RPMI8226 (cell line): ENCODE measurements around the gene FZD8.

Experiments
- DNase-seq: peaks from one replicate; pipeline ENCODE4 v3.0.0-alpha.2; 2015

FZD8 gene

DNA sequence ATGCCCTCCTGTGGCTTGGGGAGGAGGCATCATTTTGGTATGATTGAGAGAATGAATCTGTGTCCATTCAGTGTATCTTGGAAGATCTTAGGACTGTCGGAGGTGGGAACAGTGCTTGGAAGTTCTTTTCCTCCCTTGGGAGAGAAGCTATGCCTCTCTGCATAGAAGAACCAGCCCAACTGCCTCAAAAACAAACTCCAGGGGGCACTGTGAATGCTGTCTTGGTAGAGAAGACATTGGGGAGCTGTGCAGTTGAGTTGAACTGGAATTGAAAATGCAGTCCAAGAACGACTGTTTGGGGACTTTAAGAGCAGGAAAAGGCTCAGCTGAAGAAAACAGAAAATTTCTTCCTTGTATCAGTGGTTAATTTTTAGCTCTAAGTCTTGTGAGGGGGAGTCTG lies 41.9 kb downstream of the FZD8 start:
- no peak for DNase-seq

DNA sequence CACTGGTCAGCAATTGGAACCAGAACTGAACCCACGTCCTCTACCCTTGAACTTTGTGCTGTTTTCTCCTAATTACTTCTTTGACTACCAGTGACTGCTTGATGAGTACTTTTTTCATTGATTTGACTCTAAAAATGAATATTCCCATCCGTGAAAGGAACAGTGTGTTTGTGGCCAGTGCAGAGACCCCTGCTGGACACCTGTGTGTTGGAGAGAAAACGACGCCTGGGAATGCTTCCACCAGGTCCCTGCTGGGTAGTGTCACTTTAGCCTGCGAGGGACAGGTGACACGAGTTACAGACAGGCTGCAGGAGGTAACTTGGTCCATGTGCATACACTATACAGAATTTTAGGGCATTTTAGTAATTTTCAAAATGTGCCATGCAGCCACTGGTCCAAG lies 43.7 kb downstream of the FZD8 start:
- no peak for DNase-seq

DNA sequence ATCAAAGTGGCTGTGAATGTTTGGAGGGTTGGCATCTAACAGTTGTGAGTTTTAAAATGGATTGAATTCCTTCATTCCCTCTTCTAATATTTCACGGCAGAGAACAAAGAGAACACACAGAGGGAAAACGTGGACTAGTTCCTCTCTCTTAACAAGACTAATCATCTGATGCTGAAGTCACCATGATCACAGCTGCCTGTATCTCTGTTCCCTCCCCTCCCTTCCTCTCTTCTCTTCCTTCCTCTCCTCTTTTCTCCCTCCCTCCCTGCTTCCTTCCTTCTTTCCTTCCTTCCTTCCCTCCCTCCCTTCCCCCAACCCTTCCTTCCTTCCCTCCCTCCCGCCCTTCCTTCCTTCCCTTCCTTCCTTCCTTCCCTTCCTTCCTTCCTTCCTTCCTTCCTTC lies 47.0 kb downstream of the FZD8 start:
- no peak for DNase-seq

DNA sequence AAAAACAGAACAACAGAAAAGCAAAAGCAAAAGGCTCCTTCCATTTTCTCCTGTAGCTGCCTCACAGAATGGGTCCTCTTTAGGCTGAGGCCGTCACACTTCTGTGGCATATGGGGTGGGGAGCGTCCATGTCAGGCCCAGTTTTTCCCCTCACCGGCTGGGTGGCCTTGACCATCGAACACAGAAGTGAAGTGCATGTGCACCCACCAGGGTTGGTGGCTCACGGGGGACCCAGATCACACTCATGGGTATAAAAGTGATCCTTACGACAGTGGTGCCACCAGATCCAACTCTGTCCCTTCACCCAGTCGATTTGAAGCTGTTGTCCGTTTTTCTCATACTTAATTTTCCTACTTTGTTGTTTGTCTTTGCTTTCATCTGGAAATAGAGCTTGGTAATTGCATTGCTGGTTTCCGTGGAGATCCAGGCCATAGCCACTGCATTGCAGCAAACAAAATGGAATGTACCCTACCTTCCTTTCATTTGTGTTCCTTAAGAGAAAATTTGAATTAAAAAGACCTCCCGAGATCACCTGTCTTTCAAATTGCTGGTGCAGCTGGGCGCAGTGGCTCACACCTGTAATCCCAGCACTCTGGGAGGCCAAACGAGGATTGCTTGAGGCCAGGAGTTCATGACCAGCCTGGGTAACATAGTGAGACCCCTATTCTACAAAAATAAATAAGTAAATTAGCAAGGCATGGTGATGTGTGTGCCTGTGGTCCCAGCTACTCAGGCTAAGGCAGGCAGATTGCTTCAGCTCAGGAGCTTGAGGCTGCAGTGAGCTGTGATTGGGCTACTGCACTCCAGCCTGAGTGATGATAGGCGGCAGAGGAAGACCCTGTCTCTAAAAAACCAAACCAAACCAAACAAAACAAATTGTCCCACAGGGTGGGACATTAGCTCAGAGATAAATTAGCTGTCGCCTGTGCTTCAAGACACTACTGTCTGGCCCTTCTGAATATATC lies 47.7 kb downstream of the FZD8 start:
- DNase-seq: no peak

DNA sequence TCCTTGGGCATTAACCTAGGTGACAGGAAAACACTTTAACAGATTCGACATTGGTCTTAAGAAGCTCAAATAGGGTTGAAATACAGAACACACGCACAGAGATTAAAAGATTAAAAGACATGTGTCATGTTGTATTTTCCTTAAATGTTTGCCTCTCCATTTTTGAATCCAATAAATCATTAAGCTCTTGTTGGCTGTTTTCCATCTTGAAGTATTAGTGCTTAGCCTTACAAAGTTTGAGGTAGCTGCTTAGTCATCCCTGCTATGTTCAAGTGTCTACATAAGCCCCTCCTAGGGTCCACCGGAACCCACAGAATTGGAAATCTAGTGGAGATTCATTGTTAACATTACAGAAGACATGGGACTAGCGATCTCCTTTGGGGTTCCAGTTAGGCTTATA lies 49.7 kb downstream of the FZD8 start:
- DNase-seq: no peak

DNA sequence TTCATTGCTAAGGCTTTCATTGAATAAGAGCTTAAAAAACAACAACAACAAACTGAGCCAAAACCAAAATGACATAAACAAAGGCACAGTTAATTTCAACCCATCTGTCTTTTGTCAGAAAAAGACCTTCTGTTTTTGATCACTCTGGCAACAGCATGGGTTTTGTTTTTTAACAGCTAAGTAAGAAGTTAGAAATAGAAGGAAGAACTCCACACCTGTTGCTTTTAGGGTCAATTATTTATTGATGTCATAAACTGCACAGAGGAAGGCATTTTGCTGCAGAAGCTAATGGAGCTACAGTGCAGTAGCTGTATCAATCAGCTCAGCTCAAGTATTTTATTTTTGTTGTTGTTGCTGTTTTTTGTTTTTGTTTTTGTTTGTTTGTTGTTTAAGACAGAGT lies 53.3 kb downstream of the FZD8 start:
- no peak for DNase-seq
